AG09319 (cell line): ENCODE results near the gene DCAF8.
A peak's percentile ranks its signal among the peaks of the same experiment; 100 is the strongest.

Source experiments
- DNase-seq: peaks from one replicate; pipeline ENCODE4 v3.0.0-alpha.2; 2010; ENCODE audit warnings: low read depth; ENCODE audit errors: extremely low read depth
- CTCF ChIP-seq: IDR thresholded peaks from 2 replicates; pipeline ENCODE4 v1.5.1; 2011; ENCODE audit warnings: low read depth, mild to moderate bottlenecking, inconsistent platforms, low read length, moderate library complexity

DCAF8 gene

GRCh38 chr1:160224606-160225005, 37.7 kb downstream of the DCAF8 start:
- no peak for TF ChIP-seq CTCF

GRCh38 chr1:160222546-160222945, 39.8 kb downstream of the DCAF8 start:
- TF ChIP-seq CTCF, result no peak
- DNase-seq, result no peak

More at GRCh38 chr1:160224606-160225005, 37.7 kb downstream of the DCAF8 start:
- DNase-seq, result no peak

GRCh38 chr1:160221089-160221488, 41.3 kb downstream of the DCAF8 start:
- no peak for DNase-seq
- TF ChIP-seq CTCF, result no peak

GRCh38 chr1:160220301-160220700, 42.0 kb downstream of the DCAF8 start:
- no peak for DNase-seq
- no peak for TF ChIP-seq CTCF

- peak; percentile 49 for DNase-seq
These were observed 43.1 kb downstream of the DCAF8 start for GRCh38 chr1:160219062-160219929.

GRCh38 chr1:160217481-160218051, 44.8 kb downstream of the DCAF8 start:
- TF ChIP-seq CTCF, result no peak

More at GRCh38 chr1:160219062-160219929, 43.1 kb downstream of the DCAF8 start:
- peak; percentile 75 for TF ChIP-seq CTCF

GRCh38 chr1:160216301-160216700, 46.0 kb downstream of the DCAF8 start:
- no peak for DNase-seq
- TF ChIP-seq CTCF, result no peak

More at GRCh38 chr1:160217481-160218051, 44.8 kb downstream of the DCAF8 start:
- DNase-seq, result no peak
